GM19099 (cell line): ENCODE measurements around the gene PHLDB2.

Experiments used
- POLR2A ChIP-seq: IDR thresholded peaks from 3 replicates; pipeline ENCODE4 v1.6.1; 2011; ENCODE audit warnings: low read depth; ENCODE audit not compliant: insufficient read length; ENCODE audit errors: extremely low read depth

Gene PHLDB2

GRCh38 chr3:112000966-112001365 lies 141.9 kb downstream of the PHLDB2 start:
- TF ChIP-seq POLR2A, result no peak

- no peak for TF ChIP-seq POLR2A
Observed at GRCh38 chr3:112001526-112001925, 142.5 kb downstream of the PHLDB2 start.

GRCh38 chr3:112002096-112002971 lies 143.3 kb downstream of the PHLDB2 start:
- TF ChIP-seq POLR2A, result no peak

- TF ChIP-seq POLR2A, result no peak
Observed at GRCh38 chr3:112003321-112004080, 144.4 kb downstream of the PHLDB2 start.

GRCh38 chr3:112004187-112004586 lies 145.1 kb downstream of the PHLDB2 start:
- no peak for TF ChIP-seq POLR2A

GRCh38 chr3:112004669-112005068 lies 145.6 kb downstream of the PHLDB2 start:
- no peak for TF ChIP-seq POLR2A

GRCh38 chr3:112005091-112005672 lies 146.1 kb downstream of the PHLDB2 start:
- TF ChIP-seq POLR2A, result no peak

GRCh38 chr3:112007633-112008032 lies 148.6 kb downstream of the PHLDB2 start:
- no peak for TF ChIP-seq POLR2A

- no peak for TF ChIP-seq POLR2A
Observed at GRCh38 chr3:112009670-112010069, 150.6 kb downstream of the PHLDB2 start.

- TF ChIP-seq POLR2A, result no peak
Observed at GRCh38 chr3:112010636-112011035, 151.6 kb downstream of the PHLDB2 start.

GRCh38 chr3:112011376-112011940 lies 152.4 kb downstream of the PHLDB2 start:
- no peak for TF ChIP-seq POLR2A

- no peak for TF ChIP-seq POLR2A
Observed at GRCh38 chr3:112012205-112012992, 153.3 kb downstream of the PHLDB2 start.

GRCh38 chr3:112013058-112013783 lies 154.2 kb downstream of the PHLDB2 start:
- no peak for TF ChIP-seq POLR2A

- TF ChIP-seq POLR2A, result no peak
Observed at GRCh38 chr3:112013784-112014143, 154.7 kb downstream of the PHLDB2 start.
